Activated CD4-positive, alpha-beta T cell treated with anti-CD3 and anti-CD28 coated beads, Interleukin-2, amount 50 U/mL, for 16 hours (primary cell): Measurements from ENCODE around the gene NMRK2.

ENCODE experiments used
- DNase-seq: peaks from one replicate; pipeline ENCODE4 v3.0.0-alpha.2; 2020

NMRK2 gene

DNA sequence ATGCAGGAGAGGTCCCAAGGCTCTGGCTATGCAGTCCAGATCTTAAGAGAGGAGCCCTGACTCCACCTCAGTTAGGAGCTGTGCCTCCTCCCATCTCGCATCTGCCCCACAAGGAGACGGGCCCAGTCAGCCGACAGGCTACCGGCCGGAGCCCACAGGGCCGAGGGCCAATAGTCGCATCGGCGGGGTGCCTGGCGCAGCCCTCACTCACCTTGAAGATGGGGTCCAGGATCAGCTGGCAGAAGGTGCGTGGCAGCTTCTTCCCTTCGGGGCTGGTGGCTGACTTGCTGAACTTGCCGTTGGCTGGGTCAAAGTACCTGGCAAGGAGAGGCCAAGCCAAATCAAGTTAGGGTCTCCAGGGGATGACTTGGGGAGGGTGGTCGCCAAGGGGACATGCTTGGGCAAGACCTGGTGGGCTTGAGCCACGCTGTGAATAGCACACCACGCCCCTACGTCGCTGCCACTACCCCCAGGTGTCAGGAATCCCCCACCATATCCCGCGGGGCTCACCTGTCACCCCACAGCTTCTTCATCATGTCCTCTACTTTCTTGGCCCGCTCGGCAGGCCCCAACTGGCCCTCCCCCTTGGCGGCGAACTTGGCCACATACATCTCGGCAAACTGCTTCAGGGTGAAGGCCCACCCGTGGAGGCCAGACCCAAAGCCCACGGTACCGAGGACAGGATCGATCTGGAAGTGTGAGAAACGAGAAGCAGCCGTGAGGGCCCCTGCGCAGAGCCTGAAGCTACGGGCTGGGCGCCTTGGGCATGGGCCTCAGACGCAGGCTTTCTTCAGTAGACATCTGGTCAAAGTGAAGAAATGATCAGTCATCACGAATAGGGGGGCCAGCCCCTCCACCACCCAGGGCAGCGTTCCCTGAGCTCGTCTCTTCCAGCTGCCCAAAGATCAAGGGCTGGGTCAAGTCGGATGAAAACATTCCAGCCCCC, 49.1 kb downstream of the NMRK2 start:
- DNase-seq, result no peak

DNA sequence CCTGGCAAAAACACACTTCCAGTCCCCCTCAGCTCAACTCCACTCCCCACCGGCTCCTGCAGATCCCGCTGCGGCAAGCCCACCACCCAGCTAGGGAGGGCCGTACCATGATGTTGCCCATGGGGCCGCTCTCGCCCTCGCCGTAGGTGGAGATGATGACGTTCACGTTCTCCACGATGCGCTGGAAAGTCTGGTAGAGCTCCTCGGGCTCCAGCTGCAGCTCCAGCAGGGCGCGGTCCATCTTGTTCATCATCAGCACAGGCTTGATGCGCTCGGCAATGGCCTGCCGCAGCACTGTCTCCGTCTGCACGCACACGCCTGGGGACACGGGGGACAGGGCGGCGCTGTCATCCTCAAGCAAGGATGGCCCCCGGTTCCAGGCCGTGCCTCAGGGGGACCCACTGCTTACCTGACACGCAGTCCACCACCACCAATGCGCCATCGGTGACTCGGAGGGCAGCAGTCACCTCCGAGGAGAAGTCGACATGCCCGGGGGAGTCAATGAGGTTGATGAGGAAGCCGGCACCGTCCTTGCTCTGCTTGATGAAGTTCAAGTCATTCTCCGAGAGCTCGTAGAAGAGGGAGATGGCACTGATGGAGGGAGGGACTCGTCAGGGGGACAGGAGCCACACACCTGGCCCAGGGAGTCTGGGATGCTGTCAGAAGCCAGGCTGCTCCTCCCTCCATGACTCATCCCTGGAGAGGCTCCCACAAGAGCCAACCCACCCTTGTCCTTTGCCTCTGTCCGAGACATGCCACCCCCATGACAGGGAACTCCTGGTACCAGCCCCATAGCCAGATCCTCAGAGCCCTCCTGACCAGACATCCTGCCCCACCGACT, 50.1 kb downstream of the NMRK2 start:
- no peak for DNase-seq

DNA sequence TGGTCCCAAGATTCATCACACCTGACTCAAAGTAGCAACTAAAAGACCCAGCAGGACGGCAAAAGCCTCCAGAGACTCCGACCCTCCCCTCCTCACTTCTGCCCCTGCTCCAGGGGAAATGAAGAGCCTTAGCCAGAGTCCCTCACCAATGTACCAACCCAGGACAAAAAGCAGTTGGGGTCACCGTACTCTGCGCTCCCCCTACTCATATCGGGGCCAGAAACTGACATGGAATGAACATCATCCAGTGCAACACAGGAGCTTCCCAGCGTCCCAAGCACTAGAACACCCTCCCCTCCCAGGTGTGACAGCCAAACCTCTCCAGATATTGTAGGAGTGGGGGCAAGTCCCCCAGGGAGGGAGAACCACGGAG, 50.7 kb downstream of the NMRK2 start:
- DNase-seq, result no peak

DNA sequence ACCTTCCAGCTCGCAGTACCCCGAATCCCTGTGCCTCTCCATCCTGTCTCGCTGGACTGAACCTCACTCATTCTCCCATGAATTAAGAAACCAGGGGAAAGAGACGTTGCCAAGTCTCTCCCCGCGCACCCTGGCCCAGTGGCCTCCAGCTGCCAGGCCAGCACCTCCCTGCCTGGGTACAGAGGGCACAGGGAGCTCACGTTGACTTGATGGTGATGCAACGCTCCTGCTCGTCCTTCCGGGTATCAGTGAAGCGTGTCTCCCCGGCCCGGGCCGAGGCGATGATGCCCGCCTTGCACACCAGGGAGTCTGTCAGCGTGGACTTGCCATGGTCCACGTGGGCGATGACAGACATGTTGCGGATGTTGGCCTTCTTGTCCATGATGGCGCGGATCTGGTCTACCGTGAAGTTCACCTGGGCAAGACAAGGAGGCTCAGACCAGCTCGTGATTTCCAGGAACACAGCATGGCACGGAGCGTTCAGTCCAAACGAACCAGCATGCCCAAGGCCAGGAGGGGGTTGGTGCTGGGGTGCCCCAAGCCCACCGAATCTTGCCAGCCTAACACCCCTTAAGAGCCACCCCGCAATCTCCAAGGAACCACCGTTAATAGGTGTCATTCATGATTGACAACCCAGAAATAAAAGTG, 51.2 kb downstream of the NMRK2 start:
- DNase-seq, result no peak

DNA sequence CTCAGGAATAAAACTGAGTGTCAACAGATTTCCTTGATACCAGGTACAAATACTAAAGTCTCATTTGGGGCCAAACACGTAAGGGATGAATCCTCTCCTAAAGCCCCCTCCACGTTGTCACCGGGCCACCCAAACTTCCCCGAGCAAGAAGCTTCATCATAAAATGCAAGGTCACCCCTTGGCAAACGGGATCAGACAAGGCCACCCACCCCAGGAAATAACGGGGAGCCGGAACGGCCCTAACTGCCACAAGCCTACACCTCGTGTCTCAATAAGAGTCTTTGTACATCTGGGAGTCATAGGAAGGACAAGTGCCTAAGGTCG, 51.7 kb downstream of the NMRK2 start:
- DNase-seq, result no peak

DNA sequence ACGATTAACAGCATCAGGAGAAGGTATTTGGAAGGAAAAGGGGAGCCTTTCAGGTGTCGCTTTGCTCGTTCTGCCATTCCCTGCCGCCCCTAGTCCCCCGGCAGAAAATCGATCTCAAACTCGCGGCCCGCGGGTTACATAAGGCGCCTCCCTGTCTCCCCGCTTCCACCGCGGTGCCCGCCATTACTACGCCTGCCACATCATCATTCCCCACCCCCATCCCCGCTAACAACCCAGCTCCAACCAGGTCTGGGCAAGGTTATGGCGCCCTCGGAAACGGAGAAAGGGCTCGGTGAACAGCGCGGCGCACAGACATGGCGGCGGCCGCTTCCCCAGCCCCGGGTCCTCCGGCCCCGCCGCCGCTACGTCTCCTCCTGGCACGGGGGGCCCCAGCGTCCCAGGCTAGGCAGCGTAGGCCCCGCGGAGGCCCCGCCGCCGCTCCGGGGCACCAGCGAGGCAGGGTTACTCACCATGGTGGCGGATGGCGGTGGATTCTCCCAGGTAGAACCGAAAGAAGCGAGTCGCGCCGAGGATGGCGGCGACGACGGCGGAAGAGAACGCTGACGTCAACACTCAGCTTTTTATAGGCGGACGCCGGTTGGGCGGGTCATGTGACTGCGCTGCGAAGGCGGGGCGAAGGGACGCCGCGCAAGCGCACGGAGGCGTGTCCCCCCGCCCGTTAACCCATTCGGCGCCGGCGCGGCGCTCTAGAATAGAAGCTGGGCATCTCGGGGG, 52.2 kb downstream of the NMRK2 start, which contains the start of gene EEF2:
TSS of gene EEF2 (minus strand) at position 556 of the 735 bp plus-strand sequence. CDS start at position 473, 83 bp downstream.
- DNase-seq, result peak; percentile 94

DNA sequence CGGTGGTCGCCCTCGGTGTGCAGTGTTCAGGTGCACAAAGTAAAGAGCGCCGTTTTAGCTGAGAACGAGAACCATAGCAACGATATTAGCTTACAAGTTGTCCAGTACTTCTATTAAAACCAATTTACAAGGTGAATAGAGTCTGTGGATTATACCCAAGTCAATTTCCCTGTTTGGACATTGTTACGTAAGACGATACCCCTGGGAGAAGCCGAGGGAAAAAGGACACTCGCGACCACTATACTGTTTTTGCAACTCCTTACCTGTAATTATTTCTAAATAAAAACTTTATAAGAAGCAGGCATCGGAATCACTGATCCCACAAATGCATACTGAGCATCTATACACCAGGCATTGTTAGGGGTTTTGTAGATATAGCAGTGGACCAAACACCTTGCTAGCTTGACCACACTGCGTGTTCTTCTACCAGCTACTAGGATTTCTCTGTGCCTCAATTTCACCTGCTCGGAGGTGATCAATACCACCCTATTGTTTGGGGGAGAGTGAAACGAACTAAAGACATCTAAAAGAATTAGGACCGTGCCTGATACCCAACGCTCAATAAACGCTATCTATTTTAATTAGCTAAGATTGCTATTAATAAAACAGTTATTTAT, 52.9 kb downstream of the NMRK2 start:
- no peak for DNase-seq

DNA sequence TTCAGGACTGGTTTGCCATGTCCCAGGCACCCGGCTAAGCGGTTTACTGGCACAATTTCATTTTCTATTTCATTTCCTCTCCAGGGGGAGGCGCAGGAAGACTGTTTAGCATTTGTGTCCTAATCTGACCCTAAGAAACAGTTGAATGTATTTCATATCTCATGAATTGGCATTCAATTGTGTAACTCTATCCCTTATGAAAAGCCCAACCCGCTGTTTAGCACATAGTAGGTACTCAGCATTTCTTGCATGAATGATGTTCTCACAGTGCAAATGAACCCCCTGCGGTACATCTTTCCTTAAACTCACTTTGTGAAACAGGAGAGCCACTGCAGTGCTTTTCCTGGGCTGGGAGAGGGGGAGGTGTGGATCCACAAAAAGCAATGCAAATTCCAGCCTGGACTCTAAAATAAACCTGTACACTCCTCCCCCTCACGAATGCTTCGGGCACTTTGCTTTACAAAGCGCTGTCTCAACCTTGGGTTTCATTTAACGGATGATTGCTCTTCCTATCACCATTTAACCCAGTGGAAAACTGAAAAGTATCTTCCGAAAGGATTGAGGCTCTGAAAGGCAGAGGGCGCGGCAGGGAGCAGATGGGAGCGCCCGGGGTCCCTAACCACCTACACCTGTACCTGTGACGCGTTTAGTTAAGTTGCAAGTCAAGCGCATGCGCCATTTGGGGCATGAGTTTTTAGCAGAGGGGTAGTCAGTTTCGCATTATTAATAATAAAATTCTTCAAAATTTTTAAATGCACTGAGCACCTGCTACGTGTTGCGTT, 53.6 kb downstream of the NMRK2 start:
- peak; percentile 81 for DNase-seq

DNA sequence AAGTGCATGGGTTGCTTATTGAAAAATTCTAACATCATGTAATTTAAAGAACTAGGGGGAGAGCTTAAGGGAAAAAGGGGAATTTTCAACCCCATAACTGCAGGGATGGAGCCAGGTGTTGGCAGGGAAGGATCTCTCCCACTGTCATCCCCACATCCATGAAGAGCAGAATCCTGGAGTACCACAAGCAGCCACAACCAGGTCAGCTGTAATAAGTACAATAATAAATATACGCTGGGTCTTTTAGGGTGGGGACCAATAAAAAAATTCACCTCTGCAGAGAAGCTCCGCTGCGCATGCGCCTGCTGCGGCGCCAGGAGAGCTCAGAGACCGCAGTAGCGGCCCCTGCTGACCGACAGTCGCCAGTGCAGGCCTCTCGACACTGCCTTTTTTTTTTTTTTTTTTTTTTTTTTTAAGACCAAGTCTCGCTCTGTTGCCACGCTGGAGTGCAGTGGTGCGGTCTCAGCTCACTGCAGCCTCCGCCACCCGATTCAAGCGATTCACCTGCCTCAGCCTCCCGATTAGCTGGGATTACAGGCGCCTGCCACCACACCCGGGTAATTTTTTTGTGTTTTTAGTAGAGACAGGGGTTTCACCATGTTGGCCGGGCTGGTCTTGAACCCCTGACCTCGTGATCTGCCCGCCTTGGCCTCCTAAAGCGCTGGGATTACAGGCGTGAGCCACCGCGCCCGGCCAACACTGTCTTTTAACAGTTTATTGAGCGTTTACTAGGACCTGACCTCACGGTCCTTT, 54.9 kb downstream of the NMRK2 start:
- DNase-seq, result peak; percentile 92

DNA sequence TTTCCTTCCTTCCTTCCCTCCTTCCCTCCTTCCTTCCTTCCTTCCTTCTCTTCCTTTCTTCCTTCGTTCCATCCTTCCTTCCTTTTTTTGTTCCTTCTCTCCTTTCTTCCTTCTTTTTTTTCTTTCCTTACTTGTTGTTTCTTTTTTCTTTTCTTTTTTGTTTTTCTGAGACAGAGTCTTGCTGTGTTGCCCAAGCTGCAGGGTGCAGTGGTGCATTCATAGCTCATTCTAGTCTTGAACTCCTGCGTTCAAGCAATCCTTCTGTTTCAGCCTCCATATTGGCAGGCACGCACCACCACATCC, 57.9 kb downstream of the NMRK2 start:
- DNase-seq, result no peak
